Neuronal stem cell (in vitro differentiated cells): ENCODE measurements around the gene PNPLA4.

Experiments
- DNase-seq: peaks from one replicate; pipeline ENCODE4 v3.0.0-alpha.2; 2013; ENCODE audit warnings: low spot score
- H2AFZ ChIP-seq: one replicate; pipeline ENCODE4 v1.6.1; 2013; ENCODE audit warnings: mild to moderate bottlenecking, low read length, inconsistent platforms
- H2AK5ac ChIP-seq: 2 replicates; pipeline ENCODE4 v1.6.1; 2013; ENCODE audit warnings: low read depth, mild to moderate bottlenecking, inconsistent platforms, low read length, moderate library complexity, mixed read lengths
- H2BK120ac ChIP-seq: 2 replicates; pipeline ENCODE4 v1.6.1; 2013; ENCODE audit warnings: low read depth, mild to moderate bottlenecking, inconsistent platforms, low read length, moderate library complexity, mixed read lengths
- H2BK12ac ChIP-seq: one replicate; pipeline ENCODE4 v1.6.1; 2013; ENCODE audit warnings: low read length, inconsistent platforms
- H2BK15ac ChIP-seq: 2 replicates; pipeline ENCODE4 v1.6.1; 2013; ENCODE audit warnings: mild to moderate bottlenecking, low read length, inconsistent platforms, mixed read lengths
- H2BK5ac ChIP-seq: one replicate; pipeline ENCODE4 v1.6.1; 2013; ENCODE audit warnings: inconsistent platforms, mild to moderate bottlenecking, low read length, moderate library complexity
- H3K14ac ChIP-seq: one replicate; pipeline ENCODE4 v1.6.1; 2013; ENCODE audit warnings: low read length, inconsistent platforms
- H3K18ac ChIP-seq: 2 replicates; pipeline ENCODE4 v1.6.1; 2013; ENCODE audit warnings: low read length, inconsistent platforms
- H3K23ac ChIP-seq: 2 replicates; pipeline ENCODE4 v1.6.1; 2013; ENCODE audit warnings: low read depth, mild to moderate bottlenecking, mixed read lengths, low read length, inconsistent platforms; ENCODE audit not compliant: poor library complexity
- H3K27ac ChIP-seq: replicated peaks from 3 replicates; pipeline ENCODE4 v1.5.1; 2013; ENCODE audit warnings: low read length, inconsistent platforms
- H3K27me3 ChIP-seq, 3 experiments: 2 replicates each; pipeline ENCODE4 v1.6.1; 2013; ENCODE audit warnings: low read length in 3 of 3, mild to moderate bottlenecking in 2 of 3, inconsistent platforms in 1 of 3, low read depth in 1 of 3, mixed read lengths in 1 of 3, moderate library complexity in 1 of 3; ENCODE audit not compliant: control insufficient read depth in 3 of 3, insufficient read depth in 3 of 3
- H3K36me3 ChIP-seq, 2 donors: replicated peaks in 1 of 2; 2 replicates each; pipeline ENCODE4 v1.6.1; 2013; ENCODE audit warnings: low read length in 2 of 2; ENCODE audit not compliant: control insufficient read depth in 2 of 2, insufficient read depth in 2 of 2
- H3K4ac ChIP-seq: 2 replicates; pipeline ENCODE4 v1.6.1; 2013; ENCODE audit warnings: inconsistent platforms, mild to moderate bottlenecking, low read length, moderate library complexity
- H3K4me1 ChIP-seq, 2 donors: 1 replicate in 1 of 2; 2 replicates in 1 of 2; pipeline ENCODE4 v1.6.1; 2013; ENCODE audit warnings: low read length in 2 of 2, low read depth in 1 of 2; ENCODE audit not compliant: control insufficient read depth in 2 of 2, insufficient read depth in 1 of 2
- H3K4me2 ChIP-seq: one replicate; pipeline ENCODE4 v1.6.1; 2013; ENCODE audit warnings: mild to moderate bottlenecking, low read length, inconsistent platforms; ENCODE audit not compliant: insufficient read depth, poor library complexity, severe bottlenecking
- H3K4me3 ChIP-seq, 2 donors: 2 replicates each; pipeline ENCODE4 v1.5.1; 2013; ENCODE audit warnings: low read length in 2 of 2, mild to moderate bottlenecking in 2 of 2, inconsistent platforms in 1 of 2, moderate library complexity in 1 of 2
- H3K79me1 ChIP-seq: one replicate; pipeline ENCODE4 v1.6.1; 2013; ENCODE audit warnings: low read depth, mild to moderate bottlenecking, inconsistent platforms, low read length, moderate library complexity
- H3K9ac ChIP-seq: one replicate; pipeline ENCODE4 v1.6.1; 2013; ENCODE audit warnings: mild to moderate bottlenecking, low read depth, low read length, inconsistent platforms; ENCODE audit not compliant: poor library complexity
- H3K9me3 ChIP-seq, 2 donors: replicated peaks in 1 of 2; 2 replicates each; pipeline versions ENCODE3 to v1.6.1; 2013; ENCODE audit warnings: low read length in 2 of 2, mild to moderate bottlenecking in 2 of 2, inconsistent platforms in 1 of 2, low read depth in 1 of 2, mixed read lengths in 1 of 2, moderate library complexity in 1 of 2; ENCODE audit not compliant: control insufficient read depth in 2 of 2, insufficient read depth in 1 of 2
- H4K8ac ChIP-seq: one replicate; pipeline ENCODE4 v1.6.1; 2013; ENCODE audit warnings: low read depth, mild to moderate bottlenecking, inconsistent platforms, low read length, moderate library complexity
- H4K91ac ChIP-seq: one replicate; pipeline ENCODE4 v1.6.1; 2013; ENCODE audit warnings: low read length, low read depth, mild to moderate bottlenecking, inconsistent platforms; ENCODE audit not compliant: poor library complexity
- WGBS, 2 donors: extraction: QIAGEN DNeasy Blood & Tissue Kit; methylation state at CpG; one replicate each; pipeline ENCODE4 v1.1.7; 2013; ENCODE audit warnings: missing lambda C conversion rate in 2 of 2, mixed read lengths in 1 of 2; ENCODE audit not compliant: insufficient read length in 2 of 2, insufficient replicate concordance in 1 of 2; ENCODE audit errors: extremely low coverage in 2 of 2; 5-methylcytosine and 5-hydroxymethylcytosine counted together

Gene PNPLA4

DNA sequence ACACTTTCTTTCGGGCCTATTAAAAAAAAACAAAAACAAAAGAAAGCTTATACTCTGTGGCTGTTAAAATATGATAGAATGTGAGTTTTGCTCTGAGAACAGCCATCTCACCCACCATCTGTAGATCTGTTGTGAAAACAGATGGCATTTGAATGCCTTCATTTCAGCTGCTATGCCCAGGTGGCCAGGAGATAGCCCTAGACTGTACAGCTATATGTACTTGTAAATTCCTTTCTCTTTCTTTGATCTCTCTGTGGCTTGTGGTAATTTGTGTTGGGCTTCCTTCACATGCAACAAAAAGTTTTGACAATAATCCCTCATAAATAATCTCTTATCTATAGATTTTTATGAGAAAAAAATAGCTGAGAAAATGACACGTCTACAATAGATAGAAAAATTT lies 38.1 kb downstream of the PNPLA4 start:
- Histone ChIP-seq H3K9me3 (no peaks in the 10 kb centered on the region), H3K79me1 (no peaks in the 10 kb centered on the region), H3K4me3 (no peak overlapping the region), H3K14ac (no peak overlapping the region), H4K91ac (no peak overlapping the region), H3K23ac (no peak overlapping the region), H2AK5ac (no peak overlapping the region), H2BK5ac (no peak overlapping the region), H2BK120ac (no peak overlapping the region), H3K4me2 (no peak overlapping the region), H3K4ac (no peak overlapping the region), H3K18ac (no peak overlapping the region), H4K8ac (no peak overlapping the region), H3K36me3 (no peaks in the 10 kb centered on the region), H3K9ac (no peak overlapping the region), H3K27me3 (no peaks in the 10 kb centered on the region), H2BK15ac (no peak overlapping the region), H2AFZ (no peak overlapping the region), H2BK12ac (no peak overlapping the region), H3K27ac (no peak overlapping the region), H3K4me1 (no peaks in the 10 kb centered on the region)
- WGBS, 2 donors, result no CpG with 5 or more reads among the region's 2 CpGs
- DNase-seq, result no peak

GRCh38 chrX:7876957-7877356 lies 50.3 kb downstream of the PNPLA4 start:
- Histone ChIP-seq H2BK120ac (no peak overlapping the region), H2AK5ac (no peak overlapping the region), H3K4me2 (no peak overlapping the region), H3K9ac (no peak overlapping the region), H3K23ac (no peak overlapping the region), H3K36me3 (no peaks in the 10 kb centered on the region), H3K4ac (no peak overlapping the region), H4K8ac (no peak overlapping the region), H3K4me3 (no peak overlapping the region), H3K18ac (no peak overlapping the region), H3K14ac (no peak overlapping the region), H3K9me3 (no peaks in the 10 kb centered on the region), H2AFZ (no peak overlapping the region), H2BK12ac (no peak overlapping the region), H2BK5ac (no peak overlapping the region), H4K91ac (no peak overlapping the region), H2BK15ac (no peak overlapping the region), H3K27me3 (no peaks in the 10 kb centered on the region), H3K79me1 (no peaks in the 10 kb centered on the region), H3K4me1 (no peaks in the 10 kb centered on the region), H3K27ac (no peak overlapping the region)
- no CpG with 5 or more reads among the region's 2 CpGs for WGBS, 2 donors
- DNase-seq, result no peak

- Histone ChIP-seq H3K4me3 (no peak overlapping the region), H3K18ac (no peak overlapping the region), H4K8ac (no peak overlapping the region), H3K9me3 (no peaks in the 10 kb centered on the region), H3K79me1 (no peaks in the 10 kb centered on the region), H2AFZ (no peak overlapping the region), H3K36me3 (no peaks in the 10 kb centered on the region), H2BK12ac (no peak overlapping the region), H3K4me1 (no peaks in the 10 kb centered on the region), H3K14ac (no peak overlapping the region), H2AK5ac (no peak overlapping the region), H3K4me2 (no peak overlapping the region), H2BK15ac (no peak overlapping the region), H3K27me3 (no peaks in the 10 kb centered on the region), H3K4ac (no peak overlapping the region), H2BK120ac (no peak overlapping the region), H2BK5ac (no peak overlapping the region), H3K23ac (no peak overlapping the region), H3K9ac (no peak overlapping the region), H4K91ac (no peak overlapping the region), H3K27ac (no peak overlapping the region)
- no peak for DNase-seq
- WGBS, 2 donors, result no CpG with 5 or more reads among the region's 4 CpGs
Observed at GRCh38 chrX:7872042-7872441, 55.2 kb downstream of the PNPLA4 start.

- Histone ChIP-seq H2BK12ac (no peak overlapping the region), H3K4ac (no peak overlapping the region), H3K36me3 (no peaks in the 10 kb centered on the region), H3K4me1 (no peaks in the 10 kb centered on the region), H3K18ac (no peak overlapping the region), H4K91ac (no peak overlapping the region), H2BK120ac (no peak overlapping the region), H3K4me2 (no peak overlapping the region), H3K79me1 (no peaks in the 10 kb centered on the region), H3K9me3 (no peaks in the 10 kb centered on the region), H2BK5ac (no peak overlapping the region), H3K23ac (no peak overlapping the region), H3K9ac (no peak overlapping the region), H2AFZ (no peak overlapping the region), H3K27me3 (no peaks in the 10 kb centered on the region), H3K14ac (no peak overlapping the region), H3K27ac (no peak overlapping the region), H2BK15ac (no peak overlapping the region), H3K4me3 (no peak overlapping the region), H4K8ac (no peak overlapping the region), H2AK5ac (no peak overlapping the region)
- WGBS, 2 donors, result no CpG with 5 or more reads among the region's 1 CpG
- DNase-seq, result no peak
Observed at GRCh38 chrX:7852166-7852565, 75.0 kb downstream of the PNPLA4 start.
